Esophagus squamous epithelium (tissue), 4 donors: ENCODE data around the gene OLFML3.

Experiments
- CTCF ChIP-seq, 6 experiments: fragments of 450-650 bp in 4 of 6; fragments of 200-600 bp in 2 of 6; sonication (generic) in 2 of 6; IDR thresholded peaks; one replicate each; pipeline ENCODE4 v1.5.1; 2016 to 2019; ENCODE audit warnings: antibody characterized with exemption in 6 of 6, mild to moderate bottlenecking in 4 of 6, moderate library complexity in 4 of 6
- POLR2A ChIP-seq, 4 donors: fragments of 450-650 bp; IDR thresholded peaks; one replicate each; pipeline ENCODE4 v1.6.1; 2017; ENCODE audit warnings: antibody characterized with exemption in 4 of 4, mild to moderate bottlenecking in 4 of 4, moderate library complexity in 3 of 4

GRCh38 chr1:114010433-114011184, 31.3 kb downstream of the OLFML3 start:
- TF ChIP-seq CTCF (IDR thresholded peaks at IDR 0.05) (no peak), POLR2A (IDR thresholded peaks at IDR 0.05) (no peak)
